ENCODE data around the gene ANKRD44. TPM values are rescaled to one million over a fixed set of nuclear protein-coding genes. Genes with fewer than 3 reads are reported as not detected.

The ANKRD44 gene
- polyA plus RNA-seq, 1 experiment: 14.7 TPM

DNA sequence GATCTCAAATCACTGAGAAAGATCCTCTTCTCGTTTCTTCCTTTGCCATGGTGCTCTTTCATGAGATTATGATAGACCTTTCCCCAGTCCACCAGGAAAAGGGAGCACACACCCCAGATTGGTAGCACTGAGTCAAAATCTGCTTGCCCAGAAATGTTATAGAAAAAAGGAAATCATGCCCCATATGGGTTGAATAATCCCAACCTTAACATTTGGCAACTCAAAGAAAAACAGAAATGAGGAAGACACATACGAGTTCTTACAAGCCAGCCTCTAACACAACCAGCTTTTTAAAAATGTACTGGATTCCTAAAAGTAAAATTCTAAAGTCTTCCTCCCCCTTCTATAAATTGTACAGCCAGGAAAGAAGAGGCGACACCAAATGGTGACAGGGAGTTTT lies 103.0 kb downstream of the ANKRD44 start:
- TF ChIP-seq, protein P1, sequence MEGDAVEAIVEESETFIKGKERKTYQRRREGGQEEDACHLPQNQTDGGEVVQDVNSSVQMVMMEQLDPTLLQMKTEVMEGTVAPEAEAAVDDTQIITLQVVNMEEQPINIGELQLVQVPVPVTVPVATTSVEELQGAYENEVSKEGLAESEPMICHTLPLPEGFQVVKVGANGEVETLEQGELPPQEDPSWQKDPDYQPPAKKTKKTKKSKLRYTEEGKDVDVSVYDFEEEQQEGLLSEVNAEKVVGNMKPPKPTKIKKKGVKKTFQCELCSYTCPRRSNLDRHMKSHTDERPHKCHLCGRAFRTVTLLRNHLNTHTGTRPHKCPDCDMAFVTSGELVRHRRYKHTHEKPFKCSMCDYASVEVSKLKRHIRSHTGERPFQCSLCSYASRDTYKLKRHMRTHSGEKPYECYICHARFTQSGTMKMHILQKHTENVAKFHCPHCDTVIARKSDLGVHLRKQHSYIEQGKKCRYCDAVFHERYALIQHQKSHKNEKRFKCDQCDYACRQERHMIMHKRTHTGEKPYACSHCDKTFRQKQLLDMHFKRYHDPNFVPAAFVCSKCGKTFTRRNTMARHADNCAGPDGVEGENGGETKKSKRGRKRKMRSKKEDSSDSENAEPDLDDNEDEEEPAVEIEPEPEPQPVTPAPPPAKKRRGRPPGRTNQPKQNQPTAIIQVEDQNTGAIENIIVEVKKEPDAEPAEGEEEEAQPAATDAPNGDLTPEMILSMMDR (IDR thresholded peaks at IDR 0.05; ENCODE audit: low read depth, low read length): no peak
- ChIA-PET CTCF (interaction anchor here (0.9 kb wide), 1 partner anchor 94 kb away, joined by 3 read pairs; no protein-coding TSS in a partner anchor), POLR2A (no interaction called here)

DNA sequence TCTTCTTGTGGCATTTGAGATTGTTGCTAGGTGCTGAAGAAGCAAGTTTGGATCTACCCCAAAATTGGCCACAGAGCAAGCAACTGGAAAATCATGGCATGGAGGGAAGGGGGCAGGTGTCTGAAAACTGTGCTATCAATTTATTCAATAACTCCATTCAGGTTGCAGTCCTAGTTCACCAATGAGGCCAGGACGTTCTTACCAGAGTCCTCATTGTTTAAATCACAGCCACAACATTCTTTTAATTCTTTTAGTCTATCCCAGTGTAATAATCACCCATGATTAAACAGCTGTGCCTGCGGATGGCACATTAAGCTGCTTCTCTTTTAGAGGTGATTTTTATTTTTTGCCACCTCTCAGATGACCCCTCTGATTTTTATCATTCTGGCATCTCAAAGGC lies 103.5 kb downstream of the ANKRD44 start:
- CTCF ChIA-PET: interaction anchor here (0.9 kb wide), 1 partner anchor 94 kb away, joined by 3 read pairs; no protein-coding TSS in a partner anchor
- H3K27me3 ChIP-seq (ENCODE audit: control insufficient read depth, insufficient read depth, low read length): no peaks in the 10 kb centered on the region
- no peak for DNase-seq (ENCODE audit: low read depth, low spot score)
- H3K9me3 ChIP-seq (ENCODE audit: control insufficient read depth, insufficient read depth, low read length): no peaks in the 10 kb centered on the region
- POLR2A ChIA-PET: no interaction called here
- TF ChIP-seq, protein P1 (IDR thresholded peaks at IDR 0.05; ENCODE audit: low read depth, low read length): no peak
- no peak overlapping the region for H3K4me3 ChIP-seq (ENCODE audit: low read depth, low read length)
- no peak overlapping the region for H3K27ac ChIP-seq (ENCODE audit: low read depth, low read length)

More for the DNA sequence above, 103.0 kb downstream of the ANKRD44 start:
- Histone ChIP-seq H3K27me3 (ENCODE audit: control insufficient read depth, insufficient read depth, low read length) (no peaks in the 10 kb centered on the region), H3K27ac (ENCODE audit: low read depth, low read length) (no peak overlapping the region), H3K4me3 (ENCODE audit: low read depth, low read length) (no peak overlapping the region), H3K9me3 (ENCODE audit: control insufficient read depth, insufficient read depth, low read length) (no peaks in the 10 kb centered on the region)
- DNase-seq (ENCODE audit: low read depth, low spot score): no peak

DNA sequence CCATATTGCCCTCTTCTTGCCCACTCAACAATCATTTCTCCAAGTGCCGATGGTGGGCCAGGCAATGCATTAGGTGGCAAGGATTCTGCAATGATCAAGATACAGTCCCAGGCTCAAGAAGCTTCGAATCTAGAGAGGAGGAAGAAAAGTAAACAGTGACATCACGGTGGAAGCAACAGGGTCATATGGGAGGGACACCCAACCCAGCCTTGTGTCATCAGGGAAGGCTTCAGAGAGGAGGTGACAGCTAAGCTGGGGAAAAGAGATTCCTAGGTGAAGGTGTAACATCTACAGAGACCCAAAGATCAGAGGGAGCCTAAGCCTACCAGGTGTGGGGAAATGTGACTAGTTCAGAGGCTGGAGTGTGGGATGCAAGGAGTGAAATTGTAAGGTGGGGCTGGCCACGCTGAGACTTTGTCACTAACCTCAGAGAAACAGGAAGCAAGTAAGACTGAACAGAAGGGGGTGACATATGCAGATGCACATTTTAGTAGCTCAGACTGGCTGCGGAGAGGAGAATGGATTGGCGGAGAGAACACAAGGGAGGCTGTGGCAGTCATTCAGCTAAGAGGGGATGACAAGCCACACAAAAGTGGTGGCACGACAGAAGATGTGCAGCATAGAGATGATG lies 104.9 kb downstream of the ANKRD44 start:
- TF ChIP-seq, protein P1 (IDR thresholded peaks at IDR 0.05; ENCODE audit: low read depth, low read length): no peak
- Histone ChIP-seq H3K4me3 (ENCODE audit: low read depth, low read length) (no peak overlapping the region), H3K27me3 (ENCODE audit: control insufficient read depth, insufficient read depth, low read length) (no peaks in the 10 kb centered on the region), H3K27ac (ENCODE audit: low read depth, low read length) (no peak overlapping the region), H3K9me3 (ENCODE audit: control insufficient read depth, insufficient read depth, low read length) (no peaks in the 10 kb centered on the region)
- ChIA-PET CTCF (interaction anchor here (0.6 kb wide), 1 partner anchor 14 kb away, joined by 3 read pairs; no protein-coding TSS in a partner anchor), POLR2A (no interaction called here)
- no peak for DNase-seq (ENCODE audit: low read depth, low spot score)

DNA sequence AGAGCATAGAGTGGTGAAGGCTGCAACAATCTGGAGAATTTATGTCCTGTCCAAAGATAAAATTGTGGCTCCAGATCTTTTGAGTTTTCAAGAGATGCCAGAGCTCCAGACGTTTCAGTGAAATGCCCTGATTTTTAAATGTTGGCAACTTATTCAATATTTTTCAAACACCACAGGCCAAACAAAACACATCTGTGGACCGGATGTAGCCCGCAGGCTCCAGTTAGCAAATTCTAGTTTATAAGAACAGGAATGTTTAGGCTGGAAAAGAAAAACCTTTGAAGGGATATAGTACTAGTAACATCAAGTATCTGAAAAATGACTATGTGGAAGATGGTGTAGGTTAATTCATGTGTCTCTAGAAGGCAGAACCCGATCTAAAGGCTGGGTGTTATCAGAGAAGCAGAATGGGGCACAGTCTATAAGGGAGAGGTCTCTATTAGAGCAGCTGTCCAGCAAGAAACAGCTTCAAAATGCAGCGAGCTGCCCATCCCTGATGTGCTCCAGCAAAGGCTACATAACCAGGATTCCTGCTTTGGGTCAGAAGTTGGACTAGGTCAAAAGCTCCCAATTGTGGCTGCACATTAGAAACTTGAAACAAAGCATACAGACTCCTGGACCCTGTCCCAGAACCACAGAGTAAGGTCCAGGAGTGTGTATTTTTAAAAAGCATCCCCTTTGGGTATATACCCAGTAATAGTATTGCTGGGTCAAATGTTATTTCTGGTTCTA lies 105.9 kb downstream of the ANKRD44 start:
- ChIA-PET CTCF (interaction anchor here (1.3 to 1.7 kb wide), 2 partner anchors 13 to 91 kb away, joined by 3 to 10 read pairs; no protein-coding TSS in a partner anchor), POLR2A (no interaction called here)
- no peaks in the 10 kb centered on the region for H3K9me3 ChIP-seq (ENCODE audit: control insufficient read depth, insufficient read depth, low read length)
- H3K4me3 ChIP-seq (ENCODE audit: low read depth, low read length): no peak overlapping the region
- no peaks in the 10 kb centered on the region for H3K27me3 ChIP-seq (ENCODE audit: control insufficient read depth, insufficient read depth, low read length)
- no peak overlapping the region for H3K27ac ChIP-seq (ENCODE audit: low read depth, low read length)
- DNase-seq (ENCODE audit: low read depth, low spot score): no peak
- TF ChIP-seq, protein P1 (IDR thresholded peaks at IDR 0.05; ENCODE audit: low read depth, low read length): no peak

GRCh38 chr2:197201874-197202273 lies 108.7 kb downstream of the ANKRD44 start:
- TF ChIP-seq, protein P1 (IDR thresholded peaks at IDR 0.05; ENCODE audit: low read depth, low read length): no peak
- DNase-seq (ENCODE audit: low read depth, low spot score): no peak
- CTCF ChIA-PET: interaction anchor here (1.4 to 3.8 kb wide), 2 partner anchors 11 to 88 kb away, joined by 4 to 21 read pairs; no protein-coding TSS in a partner anchor
- H3K27me3 ChIP-seq (ENCODE audit: control insufficient read depth, insufficient read depth, low read length): no peaks in the 10 kb centered on the region
- no peak overlapping the region for H3K27ac ChIP-seq (ENCODE audit: low read depth, low read length)
- H3K4me3 ChIP-seq (ENCODE audit: low read depth, low read length): no peak overlapping the region
- POLR2A ChIA-PET: no interaction called here
- H3K9me3 ChIP-seq (ENCODE audit: control insufficient read depth, insufficient read depth, low read length): no peaks in the 10 kb centered on the region

Measured in AG04450 (cell line).